OCI-LY1 (cell line): ENCODE data around the gene GUCA2B.
A peak's percentile ranks its signal among the peaks of the same experiment; 100 is the strongest.

Source experiments
- H2AFZ ChIP-seq: fragments of 200-600 bp; sonication (generic), shearing (Covaris generic); 2 replicates; pipeline ENCODE4 v1.6.0; 2014; ENCODE audit warnings: antibody characterized with exemption, mild to moderate bottlenecking, low read length
- H3F3A ChIP-seq: fragments of 200-600 bp; sonication (generic), shearing (Covaris generic); 2 replicates; pipeline ENCODE4 v1.6.0; 2014; ENCODE audit warnings: mild to moderate bottlenecking, antibody characterized with exemption, low read length, moderate library complexity; ENCODE audit not compliant: insufficient read depth
- H3K27ac ChIP-seq: fragments of 200-600 bp; sonication (generic); 2 replicates; pipeline ENCODE4 v1.5.1; 2014; ENCODE audit warnings: low read length, mixed run types, mild to moderate bottlenecking, low read depth; ENCODE audit not compliant: poor library complexity, severe bottlenecking
- H3K27me3 ChIP-seq: fragments of 200-600 bp; sonication (generic); 2 replicates; pipeline ENCODE4 v1.6.0; 2014; ENCODE audit warnings: antibody characterized with exemption, mild to moderate bottlenecking, low read length, moderate library complexity; ENCODE audit not compliant: insufficient read depth
- H3K36me3 ChIP-seq: fragments of 200-600 bp; sonication (generic); 2 replicates; pipeline ENCODE4 v1.6.1; 2014; ENCODE audit warnings: mild to moderate bottlenecking, antibody characterized with exemption, low read length, moderate library complexity, mixed read lengths; ENCODE audit not compliant: insufficient read depth
- H3K4me1 ChIP-seq: fragments of 200-600 bp; sonication (generic); 2 replicates; pipeline ENCODE4 v1.5.1; 2014; ENCODE audit warnings: mild to moderate bottlenecking, low read length, moderate library complexity; ENCODE audit not compliant: insufficient read depth, severe bottlenecking
- H3K4me2 ChIP-seq: fragments of 200-600 bp; sonication (generic), shearing (Covaris generic); 2 replicates; pipeline ENCODE4 v1.6.1; 2014; ENCODE audit warnings: low read length
- H3K4me3 ChIP-seq: fragments of 200-600 bp; sonication (generic); 2 replicates; pipeline ENCODE4 v1.5.1; 2014; ENCODE audit warnings: low read length, low read depth, mild to moderate bottlenecking, mixed read lengths; ENCODE audit not compliant: poor library complexity, severe bottlenecking
- H3K79me2 ChIP-seq: fragments of 200-600 bp; shearing (Covaris generic); 2 replicates; pipeline ENCODE4 v1.6.1; 2016; ENCODE audit warnings: mixed run types, low read length, mixed read lengths; ENCODE audit not compliant: insufficient read depth
- H3K9ac ChIP-seq: fragments of 200-600 bp; sonication (generic), shearing (Covaris generic); 2 replicates; pipeline ENCODE4 v1.6.1; 2014; ENCODE audit warnings: mild to moderate bottlenecking, low read length, mixed read lengths
- H3K9me2 ChIP-seq: fragments of 200-600 bp; sonication (generic), shearing (Covaris generic); 2 replicates; pipeline ENCODE4 v1.6.1; 2014; ENCODE audit warnings: low read depth, mild to moderate bottlenecking, low read length, mixed read lengths
- H3K9me3 ChIP-seq: fragments of 200-600 bp; shearing (Covaris generic); 2 replicates; pipeline ENCODE4 v1.6.1; 2014; ENCODE audit warnings: low read length, mixed read lengths
- H4K20me1 ChIP-seq: fragments of 200-600 bp; sonication (generic), shearing (Covaris generic); 2 replicates; pipeline ENCODE4 v1.6.0; 2016; ENCODE audit warnings: mild to moderate bottlenecking, low read length; ENCODE audit not compliant: insufficient read depth
- CTCF ChIP-seq: fragments of 200-600 bp; sonication (generic), shearing (Covaris generic); IDR thresholded peaks from 2 replicates; pipeline ENCODE4 v1.5.1; 2017; ENCODE audit warnings: mild to moderate bottlenecking, antibody characterized with exemption, low read length, moderate library complexity, mixed read lengths
- EZH2 ChIP-seq: fragments of 200-600 bp; sonication (generic), shearing (Covaris generic); IDR thresholded peaks from 2 replicates; pipeline ENCODE4 v1.8.0; 2017; ENCODE audit warnings: borderline replicate concordance, mixed run types, mild to moderate bottlenecking, antibody characterized with exemption, low read length, moderate library complexity, mixed read lengths

Gene GUCA2B

GRCh38 chr1:42179900-42180329 is 26.7 kb downstream of the GUCA2B start:
- Histone ChIP-seq H3F3A (no peaks in the 10 kb centered on the region), H2AFZ (no peak overlapping the region), H3K27me3 (no peaks in the 10 kb centered on the region), H3K4me2 (peak overlapping the region; percentile 45; the same call in 1 of the 2 replicates), H3K9me2 (no peaks in the 10 kb centered on the region), H3K79me2 (no peaks in the 10 kb centered on the region), H3K4me1 (peaks cover 32% of the 10 kb centered on the region), H3K36me3 (peaks cover 9% of the 10 kb centered on the region; the same call in 1 of the 2 replicates), H3K9me3 (no peaks in the 10 kb centered on the region), H3K4me3 (no peak overlapping the region), H3K9ac (peak overlapping the region; percentile 24; the same call in 1 of the 2 replicates), H4K20me1 (no peaks in the 10 kb centered on the region), H3K27ac (peak overlapping the region; percentile 84)
- TF ChIP-seq EZH2 (no peak), CTCF (no peak)

GRCh38 chr1:42181687-42182086 is 28.5 kb downstream of the GUCA2B start:
- Histone ChIP-seq H3K36me3 (peaks cover 18% of the 10 kb centered on the region; the same call in 1 of the 2 replicates), H3K27me3 (no peaks in the 10 kb centered on the region), H3K79me2 (no peaks in the 10 kb centered on the region), H3K4me3 (no peak overlapping the region), H3K9me2 (no peaks in the 10 kb centered on the region), H2AFZ (no peak overlapping the region), H3K9ac (no peak overlapping the region), H3K4me1 (peaks cover 32% of the 10 kb centered on the region), H3K4me2 (no peak overlapping the region), H4K20me1 (no peaks in the 10 kb centered on the region), H3F3A (no peaks in the 10 kb centered on the region), H3K9me3 (no peaks in the 10 kb centered on the region), H3K27ac (no peak overlapping the region)
- no peak for TF ChIP-seq CTCF
- TF ChIP-seq EZH2, result no peak

- H3K27ac ChIP-seq, result no peak overlapping the region
- no peaks in the 10 kb centered on the region for H3K79me2 ChIP-seq
- H4K20me1 ChIP-seq, result no peaks in the 10 kb centered on the region
- H3K9me2 ChIP-seq, result no peaks in the 10 kb centered on the region
- no peak for TF ChIP-seq CTCF
- TF ChIP-seq EZH2, result no peak
- H3K4me3 ChIP-seq, result no peak overlapping the region
- no peak overlapping the region for H2AFZ ChIP-seq
- no peaks in the 10 kb centered on the region for H3F3A ChIP-seq
- peaks cover 23% of the 10 kb centered on the region for H3K4me1 ChIP-seq
- no peak overlapping the region for H3K9ac ChIP-seq
- H3K4me2 ChIP-seq, result no peak overlapping the region
- no peaks in the 10 kb centered on the region for H3K27me3 ChIP-seq
- no peaks in the 10 kb centered on the region for H3K9me3 ChIP-seq
- H3K36me3 ChIP-seq, result peaks cover 31% of the 10 kb centered on the region; the same call in 1 of the 2 replicates
Observed at GRCh38 chr1:42183210-42183956, 30.2 kb downstream of the GUCA2B start.
